ENCODE results near the gene NEK6.

DNA sequence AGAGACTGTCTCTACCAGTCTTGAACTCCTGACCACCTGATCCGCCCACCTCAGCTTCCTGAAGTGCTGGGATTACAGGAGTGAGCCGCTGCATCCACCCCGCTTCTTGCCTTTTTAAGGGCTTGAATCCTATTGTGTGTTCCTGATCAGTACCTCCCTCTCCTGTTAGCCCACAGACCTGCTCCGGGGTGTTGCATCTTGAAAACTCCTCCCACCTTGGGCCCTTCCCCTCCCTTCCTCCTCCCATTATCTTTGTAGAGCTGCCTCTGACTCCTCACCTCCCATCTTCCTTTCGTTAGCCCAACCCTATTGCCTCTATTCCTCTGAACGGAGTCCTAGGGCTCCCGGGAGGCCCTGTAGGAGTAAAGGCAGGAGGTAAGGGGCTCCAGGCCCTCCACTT, 48.5 kb upstream of the NEK6 start:
- TF ChIP-seq POLR2A (IDR thresholded peaks at IDR 0.05): no peak
- TF ChIP-seq, protein P1, sequence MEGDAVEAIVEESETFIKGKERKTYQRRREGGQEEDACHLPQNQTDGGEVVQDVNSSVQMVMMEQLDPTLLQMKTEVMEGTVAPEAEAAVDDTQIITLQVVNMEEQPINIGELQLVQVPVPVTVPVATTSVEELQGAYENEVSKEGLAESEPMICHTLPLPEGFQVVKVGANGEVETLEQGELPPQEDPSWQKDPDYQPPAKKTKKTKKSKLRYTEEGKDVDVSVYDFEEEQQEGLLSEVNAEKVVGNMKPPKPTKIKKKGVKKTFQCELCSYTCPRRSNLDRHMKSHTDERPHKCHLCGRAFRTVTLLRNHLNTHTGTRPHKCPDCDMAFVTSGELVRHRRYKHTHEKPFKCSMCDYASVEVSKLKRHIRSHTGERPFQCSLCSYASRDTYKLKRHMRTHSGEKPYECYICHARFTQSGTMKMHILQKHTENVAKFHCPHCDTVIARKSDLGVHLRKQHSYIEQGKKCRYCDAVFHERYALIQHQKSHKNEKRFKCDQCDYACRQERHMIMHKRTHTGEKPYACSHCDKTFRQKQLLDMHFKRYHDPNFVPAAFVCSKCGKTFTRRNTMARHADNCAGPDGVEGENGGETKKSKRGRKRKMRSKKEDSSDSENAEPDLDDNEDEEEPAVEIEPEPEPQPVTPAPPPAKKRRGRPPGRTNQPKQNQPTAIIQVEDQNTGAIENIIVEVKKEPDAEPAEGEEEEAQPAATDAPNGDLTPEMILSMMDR (IDR thresholded peaks at IDR 0.05): no peak
